Measurements from ENCODE around the gene SERPINI1. TPM values are rescaled to one million over a fixed set of nuclear protein-coding genes. Genes with fewer than 3 reads are reported as not detected.

Gene SERPINI1
- total RNA-seq, 4 donors from 2014 or later: 0.54 to 4.1 (median 1.2) TPM; not detected in 1

DNA sequence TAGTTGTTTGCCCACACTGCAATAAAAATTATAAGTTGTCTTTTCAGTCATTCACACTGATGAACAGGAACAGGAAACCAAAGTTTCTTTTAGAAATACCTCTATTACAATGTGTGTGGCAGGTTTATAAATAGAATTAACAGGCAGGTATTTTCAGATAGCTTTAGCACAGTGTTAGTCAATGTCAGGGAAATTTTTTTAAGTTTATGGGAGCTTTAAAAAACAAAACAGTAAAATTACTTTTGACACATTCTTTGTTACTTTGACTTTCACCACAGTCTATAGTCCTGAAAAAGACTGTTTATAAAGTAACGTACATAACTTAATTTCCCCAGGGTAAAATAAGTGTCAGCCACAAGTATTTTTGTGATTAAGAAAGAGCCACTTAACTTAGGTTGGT lies 38.1 kb downstream of the SERPINI1 start:
- Histone ChIP-seq H3K4me3 (no peak overlapping the region), H3K4me1 (peaks cover 0 to 3% (median 0%) of the 10 kb centered on the region in 4 donors), H3K27ac (no peak overlapping the region), H3K9me3 (no peaks in the 10 kb centered on the region), H3K36me3 (no peaks in the 10 kb centered on the region), H3K27me3 (no peaks in the 10 kb centered on the region)
- DNase-seq: no peak
- no peak for TF ChIP-seq POLR2A (IDR thresholded peaks at IDR 0.05)
- TF ChIP-seq, protein P1, sequence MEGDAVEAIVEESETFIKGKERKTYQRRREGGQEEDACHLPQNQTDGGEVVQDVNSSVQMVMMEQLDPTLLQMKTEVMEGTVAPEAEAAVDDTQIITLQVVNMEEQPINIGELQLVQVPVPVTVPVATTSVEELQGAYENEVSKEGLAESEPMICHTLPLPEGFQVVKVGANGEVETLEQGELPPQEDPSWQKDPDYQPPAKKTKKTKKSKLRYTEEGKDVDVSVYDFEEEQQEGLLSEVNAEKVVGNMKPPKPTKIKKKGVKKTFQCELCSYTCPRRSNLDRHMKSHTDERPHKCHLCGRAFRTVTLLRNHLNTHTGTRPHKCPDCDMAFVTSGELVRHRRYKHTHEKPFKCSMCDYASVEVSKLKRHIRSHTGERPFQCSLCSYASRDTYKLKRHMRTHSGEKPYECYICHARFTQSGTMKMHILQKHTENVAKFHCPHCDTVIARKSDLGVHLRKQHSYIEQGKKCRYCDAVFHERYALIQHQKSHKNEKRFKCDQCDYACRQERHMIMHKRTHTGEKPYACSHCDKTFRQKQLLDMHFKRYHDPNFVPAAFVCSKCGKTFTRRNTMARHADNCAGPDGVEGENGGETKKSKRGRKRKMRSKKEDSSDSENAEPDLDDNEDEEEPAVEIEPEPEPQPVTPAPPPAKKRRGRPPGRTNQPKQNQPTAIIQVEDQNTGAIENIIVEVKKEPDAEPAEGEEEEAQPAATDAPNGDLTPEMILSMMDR (IDR thresholded peaks at IDR 0.05): no peak

DNA sequence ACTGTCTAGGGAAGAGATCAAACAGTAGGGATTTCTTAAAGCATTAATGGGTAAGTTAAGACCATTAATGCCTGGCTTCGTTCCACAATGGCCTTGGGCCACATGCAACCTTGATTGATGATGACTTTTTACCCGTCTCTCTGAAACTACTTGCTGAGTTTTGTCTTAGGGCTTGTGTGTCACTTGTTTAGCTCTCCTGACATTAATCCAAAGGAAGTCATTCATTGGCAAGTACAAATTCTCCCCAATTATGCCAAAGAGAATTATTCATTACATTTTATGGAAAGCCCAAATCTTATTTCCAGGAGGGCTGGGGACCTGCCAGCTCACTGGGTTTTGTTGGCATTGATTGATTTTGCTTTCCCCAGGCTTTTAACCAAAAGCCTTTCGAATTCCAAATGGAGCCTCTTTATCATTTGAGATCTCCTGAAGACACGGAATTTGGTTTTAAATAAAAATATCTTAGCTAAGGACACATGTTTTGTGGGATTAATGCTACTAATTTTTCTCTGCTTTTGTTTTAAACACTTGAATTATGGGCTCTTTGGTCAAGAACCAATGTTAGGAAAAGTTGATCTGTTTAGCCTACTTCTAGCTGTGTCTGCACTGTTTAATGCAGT lies 40.7 kb downstream of the SERPINI1 start:
- Histone ChIP-seq H3K4me3 (no peak overlapping the region), H3K9me3 (no peaks in the 10 kb centered on the region), H3K27ac (no peak overlapping the region), H3K36me3 (no peaks in the 10 kb centered on the region), H3K4me1 (no peaks in the 10 kb centered on the region), H3K27me3 (no peaks in the 10 kb centered on the region)
- DNase-seq: no peak
- no peak for TF ChIP-seq POLR2A (IDR thresholded peaks at IDR 0.05)
- TF ChIP-seq, protein P1 (IDR thresholded peaks at IDR 0.05): no peak

DNA sequence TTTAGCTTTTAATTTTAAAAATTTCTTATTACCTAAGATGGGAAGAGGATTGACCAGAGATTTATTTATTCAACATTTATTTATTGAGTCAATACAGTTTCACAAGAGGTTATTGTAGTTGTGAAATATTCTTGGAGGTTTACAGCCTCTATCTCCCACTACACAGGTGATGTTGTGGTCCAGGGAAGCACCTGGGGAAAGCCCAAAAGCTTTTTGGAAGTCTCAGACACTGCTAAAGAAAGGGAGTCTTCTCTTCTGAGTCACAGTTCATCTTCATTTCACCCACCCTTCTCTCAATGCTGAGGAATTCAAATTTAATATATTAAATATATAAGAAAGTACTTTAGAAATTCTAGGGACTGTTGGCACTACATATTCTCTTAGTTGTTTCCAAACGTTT lies 41.8 kb downstream of the SERPINI1 start:
- no peaks in the 10 kb centered on the region for H3K9me3 ChIP-seq
- no peak for DNase-seq
- no peaks in the 10 kb centered on the region for H3K27me3 ChIP-seq
- TF ChIP-seq, protein P1 (IDR thresholded peaks at IDR 0.05): no peak
- no peak for TF ChIP-seq POLR2A (IDR thresholded peaks at IDR 0.05)
- H3K36me3 ChIP-seq: no peaks in the 10 kb centered on the region
- H3K4me1 ChIP-seq: no peaks in the 10 kb centered on the region
- H3K27ac ChIP-seq: no peak overlapping the region
- no peak overlapping the region for H3K4me3 ChIP-seq

GRCh38 chr3:167780214-167780883 lies 44.8 kb downstream of the SERPINI1 start:
- TF ChIP-seq, protein P1 (IDR thresholded peaks at IDR 0.05): no peak
- no peak for TF ChIP-seq POLR2A (IDR thresholded peaks at IDR 0.05)
- Histone ChIP-seq H3K4me1 (no peaks in the 10 kb centered on the region), H3K36me3 (no peaks in the 10 kb centered on the region), H3K9me3 (no peaks in the 10 kb centered on the region), H3K4me3 (no peak overlapping the region), H3K27me3 (no peaks in the 10 kb centered on the region), H3K27ac (no peak overlapping the region)
- DNase-seq: no peak

- no peak overlapping the region for H3K4me3 ChIP-seq
- H3K27ac ChIP-seq: no peak overlapping the region
- H3K9me3 ChIP-seq: no peaks in the 10 kb centered on the region
- no peaks in the 10 kb centered on the region for H3K36me3 ChIP-seq
- no peak for TF ChIP-seq POLR2A (IDR thresholded peaks at IDR 0.05)
- TF ChIP-seq, protein P1 (IDR thresholded peaks at IDR 0.05): no peak
- no peak for DNase-seq
- H3K4me1 ChIP-seq: no peaks in the 10 kb centered on the region
- no peaks in the 10 kb centered on the region for H3K27me3 ChIP-seq
These were observed 48.3 kb downstream of the SERPINI1 start for GRCh38 chr3:167783781-167784180.
